HG02763 (cell line): ENCODE results near the gene MAP3K4.

Experiments used
- ATAC-seq: cut with Tn5 transposase; IDR thresholded peaks from one replicate; pipeline ENCODE4 v1.9.1; 2021; ENCODE audit warnings: mild to moderate bottlenecking, moderate library complexity; ENCODE audit not compliant: unreplicated experiment

Gene MAP3K4, protein sequence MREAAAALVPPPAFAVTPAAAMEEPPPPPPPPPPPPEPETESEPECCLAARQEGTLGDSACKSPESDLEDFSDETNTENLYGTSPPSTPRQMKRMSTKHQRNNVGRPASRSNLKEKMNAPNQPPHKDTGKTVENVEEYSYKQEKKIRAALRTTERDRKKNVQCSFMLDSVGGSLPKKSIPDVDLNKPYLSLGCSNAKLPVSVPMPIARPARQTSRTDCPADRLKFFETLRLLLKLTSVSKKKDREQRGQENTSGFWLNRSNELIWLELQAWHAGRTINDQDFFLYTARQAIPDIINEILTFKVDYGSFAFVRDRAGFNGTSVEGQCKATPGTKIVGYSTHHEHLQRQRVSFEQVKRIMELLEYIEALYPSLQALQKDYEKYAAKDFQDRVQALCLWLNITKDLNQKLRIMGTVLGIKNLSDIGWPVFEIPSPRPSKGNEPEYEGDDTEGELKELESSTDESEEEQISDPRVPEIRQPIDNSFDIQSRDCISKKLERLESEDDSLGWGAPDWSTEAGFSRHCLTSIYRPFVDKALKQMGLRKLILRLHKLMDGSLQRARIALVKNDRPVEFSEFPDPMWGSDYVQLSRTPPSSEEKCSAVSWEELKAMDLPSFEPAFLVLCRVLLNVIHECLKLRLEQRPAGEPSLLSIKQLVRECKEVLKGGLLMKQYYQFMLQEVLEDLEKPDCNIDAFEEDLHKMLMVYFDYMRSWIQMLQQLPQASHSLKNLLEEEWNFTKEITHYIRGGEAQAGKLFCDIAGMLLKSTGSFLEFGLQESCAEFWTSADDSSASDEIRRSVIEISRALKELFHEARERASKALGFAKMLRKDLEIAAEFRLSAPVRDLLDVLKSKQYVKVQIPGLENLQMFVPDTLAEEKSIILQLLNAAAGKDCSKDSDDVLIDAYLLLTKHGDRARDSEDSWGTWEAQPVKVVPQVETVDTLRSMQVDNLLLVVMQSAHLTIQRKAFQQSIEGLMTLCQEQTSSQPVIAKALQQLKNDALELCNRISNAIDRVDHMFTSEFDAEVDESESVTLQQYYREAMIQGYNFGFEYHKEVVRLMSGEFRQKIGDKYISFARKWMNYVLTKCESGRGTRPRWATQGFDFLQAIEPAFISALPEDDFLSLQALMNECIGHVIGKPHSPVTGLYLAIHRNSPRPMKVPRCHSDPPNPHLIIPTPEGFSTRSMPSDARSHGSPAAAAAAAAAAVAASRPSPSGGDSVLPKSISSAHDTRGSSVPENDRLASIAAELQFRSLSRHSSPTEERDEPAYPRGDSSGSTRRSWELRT (N-terminal part only)

DNA sequence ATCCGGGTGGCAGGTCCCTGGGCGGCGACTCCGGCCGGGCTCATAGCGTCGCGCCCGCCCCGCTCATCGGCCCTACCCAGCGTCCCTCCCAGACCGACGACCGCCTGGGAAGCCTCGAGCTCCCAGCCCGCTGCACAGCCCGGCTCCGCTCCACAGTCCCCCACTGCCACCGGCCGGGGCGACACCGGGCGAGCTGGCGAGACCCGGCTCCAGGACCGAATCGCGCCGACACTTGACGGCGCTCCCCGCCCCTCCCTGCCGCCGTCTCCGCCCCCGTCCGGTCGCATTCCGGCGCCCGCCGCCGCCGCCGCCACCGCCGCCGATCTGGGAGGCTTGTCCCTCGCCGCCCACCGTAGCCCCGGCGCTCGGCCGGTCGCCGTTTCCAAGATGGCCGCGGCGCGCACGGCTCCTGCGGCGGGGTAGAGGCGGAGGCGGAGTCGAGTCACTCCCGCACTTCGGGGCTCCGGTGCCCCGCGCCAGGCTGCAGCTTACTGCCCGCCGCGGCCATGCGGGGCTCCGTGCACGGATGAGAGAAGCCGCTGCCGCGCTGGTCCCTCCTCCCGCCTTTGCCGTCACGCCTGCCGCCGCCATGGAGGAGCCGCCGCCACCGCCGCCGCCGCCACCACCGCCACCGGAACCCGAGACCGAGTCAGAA, at the start of gene MAP3K4:
Gene MAP3K4 (plus strand): TSS at position 364 of the 655 bp plus-strand sequence. CDS start 163 bp downstream, at position 527.
- peak; percentile 74 for ATAC-seq

DNA sequence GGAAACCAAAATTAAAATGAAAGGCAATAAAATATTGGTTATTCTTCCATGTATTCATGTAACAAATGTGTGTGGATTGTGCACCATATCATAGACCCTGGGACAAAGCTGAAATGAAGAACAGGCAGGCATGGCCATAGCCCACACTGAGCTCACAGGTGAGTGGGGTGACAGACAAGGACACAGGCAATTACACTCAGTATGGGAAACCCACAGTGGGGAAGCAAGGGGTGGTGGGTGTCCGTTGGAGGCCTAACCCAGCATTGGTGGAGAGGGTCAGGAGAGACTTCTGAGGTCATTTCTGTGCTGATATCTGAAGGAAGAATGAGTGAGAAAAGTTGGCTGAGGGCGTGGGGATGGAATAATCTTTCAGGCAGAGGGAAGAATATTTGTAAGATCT, 47.6 kb upstream of the MAP3K4 start:
- ATAC-seq = no peak

DNA sequence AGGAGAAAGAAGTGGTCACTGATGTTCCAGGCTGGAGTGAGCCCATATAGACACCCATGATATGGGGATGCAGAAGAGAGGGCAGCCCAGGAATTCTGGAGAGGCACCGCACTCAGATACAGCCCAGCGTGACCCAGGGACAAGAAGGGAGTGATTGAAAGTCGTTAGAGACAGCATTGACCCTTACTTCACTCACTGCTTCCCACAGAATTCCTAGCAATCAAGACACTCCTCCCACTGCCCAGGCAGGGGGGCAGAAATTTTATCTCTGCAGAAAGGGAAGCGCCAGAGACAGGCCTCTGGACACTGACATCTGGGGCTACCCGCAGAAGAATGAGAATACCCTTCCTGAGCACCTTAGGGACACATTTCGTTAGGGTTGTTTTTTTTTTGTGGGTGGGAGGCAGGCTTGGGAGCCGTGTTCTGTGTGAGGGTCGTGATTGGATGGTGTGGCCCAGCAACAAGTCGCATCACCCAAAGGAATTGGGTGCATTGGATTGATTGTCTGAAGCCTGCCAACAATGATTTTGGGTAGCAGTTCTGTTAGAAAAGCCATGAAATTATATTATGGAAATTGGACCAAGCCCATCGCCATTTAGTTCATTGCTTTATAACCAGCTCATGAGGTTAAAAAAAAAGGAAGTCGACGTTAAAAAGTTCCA, 45.9 kb upstream of the MAP3K4 start:
- no peak for ATAC-seq

DNA sequence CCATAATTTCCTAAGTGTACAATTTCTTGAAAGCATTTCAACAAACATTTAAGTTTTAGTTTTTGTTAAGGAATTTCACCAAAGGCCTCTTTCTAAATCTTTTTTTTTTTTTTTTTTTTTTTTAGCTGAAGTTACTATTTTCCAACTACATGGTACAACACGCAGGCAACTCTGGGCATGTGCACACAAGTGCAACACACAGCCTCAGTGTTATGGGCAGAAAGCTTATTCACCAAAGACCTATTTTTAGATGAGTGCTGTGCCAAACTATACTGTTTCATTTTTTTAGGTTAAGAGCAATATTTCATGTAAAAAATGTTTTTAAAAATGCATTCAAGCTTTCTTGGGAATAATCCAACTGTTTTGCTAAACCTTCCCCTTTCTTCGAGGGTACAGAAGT, 42.0 kb upstream of the MAP3K4 start:
- no peak for ATAC-seq

DNA sequence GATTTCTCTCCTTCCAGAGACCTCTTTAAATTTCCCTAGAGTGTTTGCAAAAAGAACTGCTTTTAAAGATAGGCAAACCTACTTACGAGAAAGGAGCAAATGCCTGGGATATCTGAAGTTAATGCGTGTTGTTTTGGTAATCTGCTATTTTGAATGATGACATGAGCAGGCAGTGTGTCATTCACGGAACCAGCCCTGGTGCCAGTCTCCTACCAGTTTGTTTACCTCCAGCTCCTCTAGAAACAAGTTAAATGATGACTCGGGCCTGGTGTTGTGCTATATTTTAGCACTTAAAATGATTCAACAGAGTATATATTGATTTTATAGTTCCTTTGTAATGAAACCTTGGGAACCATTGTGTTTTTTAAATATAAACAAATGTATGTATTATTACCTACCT, 41.1 kb upstream of the MAP3K4 start:
- no peak for ATAC-seq

DNA sequence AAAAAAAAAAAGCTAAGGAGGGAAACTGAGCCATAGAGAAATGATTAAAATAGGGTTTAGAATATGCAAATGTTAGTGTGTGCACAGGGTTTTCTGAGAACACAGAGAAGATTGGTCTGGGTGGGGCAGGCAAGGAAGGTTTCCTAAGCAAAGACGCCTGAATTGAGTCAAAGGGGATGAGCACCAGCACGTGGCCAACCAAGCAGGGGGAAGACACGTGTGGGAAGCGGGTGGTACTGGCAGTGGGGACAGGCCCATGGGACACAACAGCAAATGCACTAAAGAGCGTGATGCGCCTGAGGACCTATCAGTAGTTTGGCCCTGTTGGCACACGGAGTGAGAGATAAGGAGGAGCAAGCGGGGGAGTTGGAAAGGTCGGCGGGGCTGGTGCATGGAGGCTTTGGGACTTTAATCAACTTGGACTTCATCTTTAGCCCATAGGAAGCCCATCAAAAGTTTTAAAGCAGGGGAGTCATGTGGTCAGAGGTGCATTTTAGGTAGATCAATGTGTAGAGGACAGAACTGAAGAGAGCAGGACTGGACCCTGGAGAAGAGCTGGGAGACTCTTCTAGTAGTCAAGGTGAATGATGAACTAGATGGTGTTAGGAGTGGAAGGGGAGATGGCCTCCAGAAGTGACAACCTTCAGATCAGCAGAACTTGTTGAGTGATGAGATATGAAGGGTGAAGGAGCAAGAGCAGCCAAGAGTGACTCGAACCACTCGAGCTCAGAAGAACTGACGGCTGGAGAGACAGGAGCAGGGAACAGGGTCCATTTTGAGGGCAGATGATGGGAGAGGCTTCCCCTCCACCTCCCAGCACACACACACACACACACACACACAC, 40.2 kb upstream of the MAP3K4 start:
- ATAC-seq = no peak

DNA sequence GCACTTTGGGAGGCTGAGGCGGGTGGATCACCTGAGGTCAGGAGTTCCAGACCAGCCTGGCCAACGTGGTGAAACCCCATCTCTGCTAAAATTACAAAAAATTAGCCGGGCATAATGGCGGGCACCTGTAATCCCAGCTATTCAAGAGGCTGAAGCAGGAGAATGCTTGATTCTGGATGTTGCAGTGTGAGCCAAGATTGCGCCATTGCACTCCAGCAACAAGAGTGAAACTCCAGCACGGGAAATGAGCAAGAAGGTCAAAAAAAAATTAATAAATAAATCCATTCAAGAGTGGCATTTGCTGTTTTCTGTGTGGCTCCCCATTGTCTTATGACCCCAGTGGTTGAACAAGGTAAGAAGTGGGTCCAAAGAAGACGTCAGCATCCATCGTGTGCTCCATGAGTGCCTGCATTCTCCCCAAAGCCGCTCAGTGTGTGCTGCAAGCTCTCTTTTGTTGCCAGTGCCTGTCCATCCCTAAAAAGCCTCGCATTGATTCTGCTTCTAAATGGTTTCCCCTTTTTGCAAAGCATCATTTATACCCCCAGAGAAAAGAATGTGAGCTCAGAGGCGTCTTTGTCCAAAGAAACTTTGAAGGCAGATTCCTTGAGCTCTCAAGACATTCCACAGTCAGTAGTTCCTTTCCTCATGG, 38.8 kb upstream of the MAP3K4 start:
- no peak for ATAC-seq

DNA sequence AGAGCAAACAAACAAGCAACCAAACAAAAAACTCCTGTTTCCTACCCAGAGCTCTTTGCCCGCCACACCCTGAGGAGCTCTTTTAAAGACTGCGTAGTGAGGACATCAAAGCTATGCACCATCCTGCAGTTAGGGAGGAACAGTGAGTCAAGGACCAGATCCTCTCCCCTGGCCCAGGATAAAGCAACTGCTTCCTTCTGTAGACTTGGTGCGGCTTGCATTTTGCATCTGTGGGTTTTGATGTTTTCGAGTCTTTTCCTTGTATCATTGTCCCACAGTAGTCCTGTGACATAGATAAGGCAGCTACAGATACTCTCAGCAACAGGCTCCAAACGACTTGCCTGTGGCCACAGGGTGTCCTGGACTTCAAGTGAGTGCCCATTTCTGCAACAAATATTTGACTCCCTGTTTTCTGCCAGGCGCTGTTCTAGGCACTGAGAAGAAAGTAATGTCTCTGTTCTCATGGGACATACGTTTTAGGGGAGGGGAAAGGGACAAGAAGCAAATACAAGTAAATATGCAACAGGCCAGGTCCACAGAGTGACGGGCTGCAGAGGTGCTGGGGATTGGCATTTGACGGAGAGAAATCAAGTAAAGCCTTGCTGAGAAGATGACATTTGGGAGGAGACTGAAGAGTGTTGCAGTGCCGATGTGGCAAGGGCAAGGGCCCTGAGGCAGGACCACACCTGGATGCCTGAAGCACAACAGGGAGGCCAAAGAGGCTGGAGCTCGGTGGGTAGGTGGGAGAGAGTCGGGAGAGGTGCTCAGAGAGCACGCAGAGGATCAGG, 35.9 kb upstream of the MAP3K4 start:
- no peak for ATAC-seq

DNA sequence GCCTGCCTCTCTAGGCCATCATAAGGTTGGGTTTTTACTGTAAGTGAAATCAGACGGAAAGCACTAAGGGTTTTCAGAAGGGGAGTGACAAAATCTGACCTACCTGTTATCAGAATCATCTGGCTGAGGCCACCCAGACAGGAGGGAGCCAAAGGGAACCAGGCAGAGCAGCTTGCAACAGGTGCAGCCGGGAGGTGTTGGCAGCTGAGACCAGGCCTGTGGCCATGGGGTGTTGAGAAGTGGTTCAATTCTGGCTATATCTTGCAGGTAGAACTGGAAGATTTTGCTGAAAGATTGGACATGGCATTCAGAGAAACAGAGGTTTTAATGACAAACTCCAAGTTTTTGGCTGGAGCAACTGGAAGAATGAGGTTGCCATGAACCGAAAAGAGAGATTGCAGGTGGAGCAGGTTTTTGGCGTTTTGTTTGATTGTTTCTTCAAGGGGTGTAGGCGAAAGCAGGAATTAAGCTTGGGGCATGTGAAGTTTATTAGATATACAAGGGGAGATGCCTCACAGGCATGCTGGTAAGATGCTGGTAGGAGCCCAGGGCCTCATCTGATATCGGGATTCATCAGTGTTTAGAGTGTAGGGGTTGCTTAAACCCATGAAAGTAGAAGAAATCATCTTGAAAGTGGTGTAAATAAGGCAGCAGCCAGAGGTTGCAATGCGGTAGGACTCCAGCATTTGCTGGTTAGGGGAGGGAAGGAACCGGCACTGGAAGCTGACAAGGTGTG, 35.1 kb upstream of the MAP3K4 start:
- ATAC-seq = no peak

DNA sequence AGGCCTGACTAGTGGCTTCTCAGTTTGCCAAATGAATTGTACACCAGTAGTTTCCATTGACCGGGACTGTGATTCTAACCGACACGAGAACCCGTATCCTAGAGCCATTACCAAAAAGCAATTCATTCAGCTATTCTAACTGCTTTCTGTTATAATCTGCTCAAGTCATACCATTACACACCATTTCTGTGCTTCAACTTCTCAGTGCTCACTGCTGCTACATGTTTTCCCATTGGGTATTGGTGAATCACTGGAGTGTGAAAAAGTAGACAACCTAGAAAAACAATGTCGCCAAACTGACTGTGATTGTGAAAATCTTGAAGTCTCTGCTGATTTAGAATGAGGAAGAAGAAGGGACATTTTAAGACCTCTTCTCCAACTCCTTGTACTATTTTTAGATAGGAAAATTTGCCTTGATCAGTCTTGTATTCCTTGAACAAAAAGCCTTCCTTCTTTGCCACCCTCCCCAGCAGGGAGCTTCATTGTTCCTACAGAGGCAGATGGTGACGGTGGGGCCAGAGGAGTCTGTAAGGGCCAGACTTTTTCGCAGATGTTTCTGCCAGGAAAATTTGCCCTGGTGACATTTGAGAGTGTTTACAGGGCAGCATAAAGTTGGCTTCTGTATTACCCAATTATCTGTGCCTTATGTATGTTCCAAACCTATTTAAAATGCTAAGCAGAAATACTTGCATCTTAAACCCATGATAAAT, 31.7 kb upstream of the MAP3K4 start:
- ATAC-seq = no peak

DNA sequence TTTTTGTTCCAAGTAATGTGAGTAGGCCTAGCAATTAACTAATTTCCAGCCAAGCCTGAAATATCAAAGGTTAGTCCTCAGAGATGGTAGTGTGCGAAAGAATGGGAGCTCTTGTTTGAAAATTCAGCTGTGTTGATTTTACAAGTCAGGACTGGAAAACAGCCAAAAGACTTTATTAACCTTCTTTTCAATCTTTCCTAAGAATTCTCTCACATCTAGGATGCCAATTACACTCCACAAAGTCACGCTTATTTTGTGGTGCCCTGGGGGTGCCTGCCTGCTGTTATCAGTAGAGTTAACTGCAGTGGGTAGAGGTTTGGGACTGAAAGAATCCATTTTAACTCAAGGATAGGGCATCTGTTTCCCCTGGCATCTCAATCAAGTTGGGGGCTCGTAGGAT, 30.7 kb upstream of the MAP3K4 start:
- no peak for ATAC-seq

DNA sequence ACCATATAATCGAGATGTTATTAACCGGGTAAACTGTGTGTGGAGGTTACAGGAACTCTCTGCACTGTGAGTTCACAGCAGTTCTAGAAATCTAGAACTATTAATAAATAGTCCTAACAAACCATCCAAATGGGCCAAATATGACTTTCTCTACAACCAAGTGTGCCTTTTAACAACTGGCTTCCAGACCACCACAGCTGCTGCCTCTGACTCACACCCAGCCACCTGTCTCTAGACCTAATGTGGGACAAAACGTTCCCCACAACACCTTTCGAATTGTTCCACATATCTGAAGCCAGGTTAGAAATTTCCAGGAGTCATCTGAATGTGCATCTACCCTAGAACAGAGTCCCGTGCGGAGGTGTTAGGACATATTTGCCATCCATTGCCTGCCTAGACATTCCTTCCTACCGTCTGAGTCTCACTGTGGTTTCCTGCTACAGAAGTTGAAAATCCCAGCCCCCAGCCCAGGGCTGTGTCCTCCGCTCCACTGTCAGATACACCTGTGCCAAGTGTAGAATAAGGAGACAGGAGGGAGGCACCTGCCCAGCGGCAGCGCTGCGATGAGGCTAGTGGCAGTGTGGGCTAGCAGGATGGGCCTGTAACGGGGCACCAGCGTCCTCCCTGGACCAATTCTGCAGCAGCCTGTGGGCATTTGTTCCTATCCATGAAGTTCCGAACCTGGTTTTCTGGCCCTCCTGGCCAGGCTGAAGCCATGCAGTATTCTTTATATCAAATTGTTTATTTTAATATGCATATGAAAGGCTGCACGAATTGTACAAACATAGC, 28.5 kb upstream of the MAP3K4 start:
- ATAC-seq = no peak

DNA sequence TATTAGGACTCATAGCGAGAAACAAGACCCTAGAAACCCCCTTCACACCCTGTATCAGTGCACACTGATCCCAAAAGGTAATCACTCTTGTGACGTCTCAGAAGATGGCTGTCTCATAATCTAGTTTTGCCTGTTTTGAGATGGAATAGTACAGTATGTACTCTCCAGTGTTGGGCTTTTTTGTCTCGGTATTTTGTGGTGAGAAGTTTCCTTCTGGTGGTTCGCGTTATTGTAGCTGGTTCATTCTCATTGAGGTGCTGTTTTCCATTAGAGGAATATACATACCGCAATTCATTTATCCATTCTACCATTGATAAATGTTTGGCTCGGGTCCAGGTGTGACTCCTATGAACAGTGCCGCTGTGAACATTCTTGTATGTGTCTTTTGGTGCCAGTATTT, 27.9 kb upstream of the MAP3K4 start:
- no peak for ATAC-seq

DNA sequence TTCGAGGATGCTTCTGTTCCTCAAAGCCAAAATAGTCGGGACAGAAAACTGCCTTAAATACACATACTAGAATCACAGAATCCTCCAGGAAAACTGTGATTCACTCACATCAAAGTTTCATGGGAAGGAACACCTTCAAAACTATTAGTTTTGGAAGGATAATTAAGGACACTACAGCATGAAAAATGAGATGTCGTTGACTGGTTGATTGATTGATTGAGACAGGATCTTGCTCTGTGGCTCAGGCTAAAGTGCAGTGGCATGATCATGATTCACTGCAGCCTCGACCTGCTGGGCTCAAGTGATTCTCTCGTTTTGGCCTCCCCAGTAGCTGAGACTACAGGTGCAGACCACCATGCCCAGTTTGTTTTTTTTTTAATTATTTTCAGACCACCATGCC, 25.7 kb upstream of the MAP3K4 start:
- no peak for ATAC-seq

DNA sequence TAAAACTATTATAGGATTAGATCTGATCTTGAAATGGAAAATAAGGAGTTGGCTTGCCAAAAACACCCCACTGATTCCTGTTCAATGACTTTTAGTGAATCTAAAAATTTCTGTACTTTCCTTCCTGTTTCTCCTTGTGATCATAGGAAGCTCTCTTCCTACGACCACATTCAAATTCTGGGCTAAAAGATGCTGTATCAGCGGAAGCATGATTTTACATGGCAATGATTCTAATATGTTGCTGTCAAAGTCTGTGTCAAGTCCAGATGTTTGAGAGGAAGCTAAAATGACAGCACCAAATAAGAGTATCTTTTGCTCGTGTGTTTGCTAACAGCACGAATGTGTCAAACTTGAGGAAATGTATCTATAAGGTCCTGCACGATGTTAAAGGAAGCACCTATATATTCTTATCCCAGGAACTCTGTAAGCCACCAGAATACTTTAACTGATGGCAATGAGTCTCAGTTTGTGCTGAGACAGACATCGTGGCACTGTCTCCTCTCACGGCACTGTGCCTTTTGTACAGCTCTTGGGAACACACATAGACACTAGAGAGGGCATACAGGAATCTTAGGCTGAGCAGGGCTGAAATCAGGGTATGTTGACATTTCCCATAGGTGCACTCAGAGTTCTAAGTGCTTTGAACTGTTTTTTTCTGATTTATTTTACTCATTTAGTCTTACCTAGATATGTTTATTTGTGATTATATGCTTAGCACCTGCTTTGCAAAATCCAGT, 24.9 kb upstream of the MAP3K4 start:
- ATAC-seq = no peak
